ENCODE data around the gene YY1.
A peak's percentile ranks its signal among the peaks of the same experiment; 100 is the strongest.

YY1 gene

GRCh38 chr14:100239840-100240667 lies 1.1 kb downstream of the YY1 start (continued):
- no peak for TF ChIP-seq ZNF843 (tag by site-specific recombination; IDR thresholded peaks at IDR 0.05)
- no peak for TF ChIP-seq ZSCAN4 (tag by site-specific recombination; IDR thresholded peaks at IDR 0.05)
- TF ChIP-seq, protein P1, sequence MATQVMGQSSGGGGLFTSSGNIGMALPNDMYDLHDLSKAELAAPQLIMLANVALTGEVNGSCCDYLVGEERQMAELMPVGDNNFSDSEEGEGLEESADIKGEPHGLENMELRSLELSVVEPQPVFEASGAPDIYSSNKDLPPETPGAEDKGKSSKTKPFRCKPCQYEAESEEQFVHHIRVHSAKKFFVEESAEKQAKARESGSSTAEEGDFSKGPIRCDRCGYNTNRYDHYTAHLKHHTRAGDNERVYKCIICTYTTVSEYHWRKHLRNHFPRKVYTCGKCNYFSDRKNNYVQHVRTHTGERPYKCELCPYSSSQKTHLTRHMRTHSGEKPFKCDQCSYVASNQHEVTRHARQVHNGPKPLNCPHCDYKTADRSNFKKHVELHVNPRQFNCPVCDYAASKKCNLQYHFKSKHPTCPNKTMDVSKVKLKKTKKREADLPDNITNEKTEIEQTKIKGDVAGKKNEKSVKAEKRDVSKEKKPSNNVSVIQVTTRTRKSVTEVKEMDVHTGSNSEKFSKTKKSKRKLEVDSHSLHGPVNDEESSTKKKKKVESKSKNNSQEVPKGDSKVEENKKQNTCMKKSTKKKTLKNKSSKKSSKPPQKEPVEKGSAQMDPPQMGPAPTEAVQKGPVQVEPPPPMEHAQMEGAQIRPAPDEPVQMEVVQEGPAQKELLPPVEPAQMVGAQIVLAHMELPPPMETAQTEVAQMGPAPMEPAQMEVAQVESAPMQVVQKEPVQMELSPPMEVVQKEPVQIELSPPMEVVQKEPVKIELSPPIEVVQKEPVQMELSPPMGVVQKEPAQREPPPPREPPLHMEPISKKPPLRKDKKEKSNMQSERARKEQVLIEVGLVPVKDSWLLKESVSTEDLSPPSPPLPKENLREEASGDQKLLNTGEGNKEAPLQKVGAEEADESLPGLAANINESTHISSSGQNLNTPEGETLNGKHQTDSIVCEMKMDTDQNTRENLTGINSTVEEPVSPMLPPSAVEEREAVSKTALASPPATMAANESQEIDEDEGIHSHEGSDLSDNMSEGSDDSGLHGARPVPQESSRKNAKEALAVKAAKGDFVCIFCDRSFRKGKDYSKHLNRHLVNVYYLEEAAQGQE (tag by site-specific recombination; IDR thresholded peaks at IDR 0.05), result no peak
- no peak for TF ChIP-seq ZFP3 (tag by site-specific recombination; IDR thresholded peaks at IDR 0.05; ENCODE audit: low read depth)
- TF ChIP-seq, protein P2, sequence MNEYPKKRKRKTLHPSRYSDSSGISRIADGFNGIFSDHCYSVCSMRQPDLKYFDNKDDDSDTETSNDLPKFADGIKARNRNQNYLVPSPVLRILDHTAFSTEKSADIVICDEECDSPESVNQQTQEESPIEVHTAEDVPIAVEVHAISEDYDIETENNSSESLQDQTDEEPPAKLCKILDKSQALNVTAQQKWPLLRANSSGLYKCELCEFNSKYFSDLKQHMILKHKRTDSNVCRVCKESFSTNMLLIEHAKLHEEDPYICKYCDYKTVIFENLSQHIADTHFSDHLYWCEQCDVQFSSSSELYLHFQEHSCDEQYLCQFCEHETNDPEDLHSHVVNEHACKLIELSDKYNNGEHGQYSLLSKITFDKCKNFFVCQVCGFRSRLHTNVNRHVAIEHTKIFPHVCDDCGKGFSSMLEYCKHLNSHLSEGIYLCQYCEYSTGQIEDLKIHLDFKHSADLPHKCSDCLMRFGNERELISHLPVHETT (tag by site-specific recombination; IDR thresholded peaks at IDR 0.05), result no peak
- TF ChIP-seq ZNF416 (tag by site-specific recombination; IDR thresholded peaks at IDR 0.05), result no peak
- no peak for TF ChIP-seq ZNF677 (tag by site-specific recombination; IDR thresholded peaks at IDR 0.05)
- TF ChIP-seq ZNF248 (tag by site-specific recombination; IDR thresholded peaks at IDR 0.05), result no peak
- TF ChIP-seq ZFP37 (tag by site-specific recombination; IDR thresholded peaks at IDR 0.05), result no peak
- TF ChIP-seq CTCF (tag by site-specific recombination; IDR thresholded peaks at IDR 0.05), result peak; percentile 59
- no peak for TF ChIP-seq ZBTB21 (tag by site-specific recombination; IDR thresholded peaks at IDR 0.05)
- TF ChIP-seq ZNF837 (tag by site-specific recombination; IDR thresholded peaks at IDR 0.05), result no peak
- no peak for TF ChIP-seq ZNF544 (tag by site-specific recombination; IDR thresholded peaks at IDR 0.05)
- TF ChIP-seq BCL11A (tag by site-specific recombination; IDR thresholded peaks at IDR 0.05; ENCODE audit: low read depth), result no peak
- TF ChIP-seq ZXDB (tag by site-specific recombination; IDR thresholded peaks at IDR 0.05), result no peak; the same call in 1 of the 2 replicates
- no peak for TF ChIP-seq ZBTB1 (tag by site-specific recombination; IDR thresholded peaks at IDR 0.05)
- TF ChIP-seq ZNF548 (tag by site-specific recombination; IDR thresholded peaks at IDR 0.05), result no peak
- TF ChIP-seq SCRT2 (tag by site-specific recombination; IDR thresholded peaks at IDR 0.05), result no peak
- TF ChIP-seq ZNF529 (tag by site-specific recombination; IDR thresholded peaks at IDR 0.05; ENCODE audit: insufficient replicate concordance), result no peak
- no peak for TF ChIP-seq ZNF510 (tag by site-specific recombination; IDR thresholded peaks at IDR 0.05; ENCODE audit: insufficient replicate concordance)
- no peak for TF ChIP-seq ZNF624 (tag by site-specific recombination; IDR thresholded peaks at IDR 0.05)
- no peak for TF ChIP-seq ZNF335 (tag by site-specific recombination; conservative IDR thresholded peaks at IDR 0.05)
- no peak for TF ChIP-seq ZNF404 (tag by site-specific recombination; IDR thresholded peaks at IDR 0.05)
- TF ChIP-seq ZNF140 (tag by site-specific recombination; IDR thresholded peaks at IDR 0.05), result no peak
- TF ChIP-seq ZNF692 (tag by site-specific recombination; IDR thresholded peaks at IDR 0.05), result peak; percentile 63
- peak; percentile 66 for TF ChIP-seq KLF10 (tag by site-specific recombination; IDR thresholded peaks at IDR 0.05)
- TF ChIP-seq ZNF830 (tag by site-specific recombination; IDR thresholded peaks at IDR 0.05; ENCODE audit: low read depth), result no peak
- no peak for TF ChIP-seq REPIN1 (tag by site-specific recombination; IDR thresholded peaks at IDR 0.05; ENCODE audit: low read depth)
- no peak for TF ChIP-seq ZNF621 (tag by site-specific recombination; IDR thresholded peaks at IDR 0.05)
- 0 out of 2 replicates have a peak, but pooled peaks have one; percentile 1 for TF ChIP-seq ZNF266 (tag by site-specific recombination; IDR thresholded peaks at IDR 0.05; ENCODE audit: low read depth)
- no peak for TF ChIP-seq ZNF155 (tag by site-specific recombination; IDR thresholded peaks at IDR 0.05)
- peak; percentile 18; the same call in 1 of the 2 replicates for TF ChIP-seq ZNF10 (tag by site-specific recombination; IDR thresholded peaks at IDR 0.05)

Data from HEK293 (cell line).